Breast epithelium (tissue), 4 donors: ENCODE measurements around the gene RDH14. TPM values are rescaled to one million over a fixed set of nuclear protein-coding genes. Genes with fewer than 3 reads are reported as not detected.

Source experiments
- DNase-seq, 2 donors: peaks; one replicate each; pipeline ENCODE4 v3.0.0-alpha.2; 2019; ENCODE audit warnings: low spot score in 2 of 2
- H3K27ac ChIP-seq, 2 donors: fragments of 200-600 bp; sonication (generic) in 1 of 2; one replicate each; pipeline ENCODE4 v1.5.1; 2016 to 2019; ENCODE audit warnings: mild to moderate bottlenecking in 1 of 2
- H3K27me3 ChIP-seq, 2 donors: fragments of 200-600 bp; sonication (generic) in 1 of 2; one replicate each; pipeline versions ENCODE4 v1.5.1 to v1.6.0; 2017 to 2019; ENCODE audit warnings: control low read depth in 1 of 2, mild to moderate bottlenecking in 1 of 2
- H3K36me3 ChIP-seq: fragments of 200-600 bp; one replicate; pipeline ENCODE4 v1.5.1; 2019
- H3K4me1 ChIP-seq, 2 donors: fragments of 200-600 bp; sonication (generic); one replicate each; pipeline ENCODE4 v1.5.1; 2016 to 2019; ENCODE audit warnings: control low read depth in 1 of 2
- H3K4me3 ChIP-seq, 3 donors: fragments of 200-600 bp; sonication (generic); 1 replicate in 2 of 3; 2 replicates in 1 of 3; pipeline ENCODE4 v1.5.1; 2016 to 2019; ENCODE audit warnings: mild to moderate bottlenecking in 3 of 3, moderate library complexity in 2 of 3
- H3K9me3 ChIP-seq, 2 donors: fragments of 200-600 bp; sonication (generic) in 1 of 2; one replicate each; pipeline ENCODE4 v1.5.1; 2016 to 2019; ENCODE audit warnings: control low read depth in 1 of 2
- CTCF ChIP-seq, 3 donors: fragments of 450-650 bp; IDR thresholded peaks; one replicate each; pipeline ENCODE4 v1.5.1; 2016 to 2017; ENCODE audit warnings: antibody characterized with exemption in 3 of 3, mild to moderate bottlenecking in 3 of 3, moderate library complexity in 3 of 3
- POLR2A ChIP-seq: fragments of 450-650 bp; IDR thresholded peaks from one replicate; pipeline ENCODE4 v1.6.1; 2016; ENCODE audit warnings: antibody characterized with exemption, mild to moderate bottlenecking, moderate library complexity
- POLR2AphosphoS5 ChIP-seq, 3 donors: sonication (generic); formaldehyde crosslinking; IDR thresholded peaks; one replicate each; pipeline ENCODE4 v1.6.1; 2017; ENCODE audit warnings: antibody characterized with exemption in 3 of 3
- intact Hi-C: fragments of 100-400 bp; cut with DNase I; formaldehyde crosslinking; loops from one replicate; pipeline ENCODE4 v1.15.1; 2023; ENCODE audit warnings: low total_unique reads
- total RNA-seq, 3 donors: library from RNA; depleted of rRNA; stranded (reverse); fragments of >200 nt; gene quantifications; one replicate each; pipeline ENCODE4 v1.1.0, GENCODE V29; 2016

The RDH14 gene
- total RNA-seq, 3 donors from 2014 or later = 31.8 to 42.6 (median 35.7) TPM

GRCh38 chr2:18548621-18549020 lies 11.8 kb downstream of the RDH14 start:
- Histone ChIP-seq H3K4me3 (no peak overlapping the region), H3K27ac (no peak overlapping the region), H3K27me3 (no peaks in the 10 kb centered on the region), H3K4me1 (peaks cover 0 to 5% of the 10 kb centered on the region in 2 donors), H3K9me3 (no peaks in the 10 kb centered on the region), H3K36me3 (no peaks in the 10 kb centered on the region)
- TF ChIP-seq CTCF (IDR thresholded peaks at IDR 0.05) (no peak), POLR2AphosphoS5 (IDR thresholded peaks at IDR 0.05) (no peak), POLR2A (no peak)
- DNase-seq = no peak
- intact Hi-C loops = no loop called here

- no peak for DNase-seq
- Histone ChIP-seq H3K27ac (no peak overlapping the region), H3K4me1 (no peaks in the 10 kb centered on the region), H3K9me3 (no peaks in the 10 kb centered on the region), H3K36me3 (no peaks in the 10 kb centered on the region), H3K27me3 (no peaks in the 10 kb centered on the region), H3K4me3 (no peak overlapping the region)
- intact Hi-C loops = no loop called here
- TF ChIP-seq POLR2AphosphoS5 (IDR thresholded peaks at IDR 0.05) = no peak
- no peak for TF ChIP-seq POLR2A
- TF ChIP-seq CTCF (IDR thresholded peaks at IDR 0.05) = no peak
Measured at GRCh38 chr2:18546567-18546966, 13.9 kb downstream of the RDH14 start.

GRCh38 chr2:18545384-18545783 lies 15.1 kb downstream of the RDH14 start:
- no peaks in the 10 kb centered on the region for H3K36me3 ChIP-seq
- intact Hi-C loops = no loop called here
- no peak overlapping the region for H3K4me3 ChIP-seq
- no peaks in the 10 kb centered on the region for H3K4me1 ChIP-seq
- no peaks in the 10 kb centered on the region for H3K27me3 ChIP-seq
- no peak for TF ChIP-seq POLR2A
- TF ChIP-seq POLR2AphosphoS5 (IDR thresholded peaks at IDR 0.05) = no peak
- no peak for TF ChIP-seq CTCF (IDR thresholded peaks at IDR 0.05)
- no peak for DNase-seq
- H3K27ac ChIP-seq = no peak overlapping the region
- no peaks in the 10 kb centered on the region for H3K9me3 ChIP-seq

GRCh38 chr2:18544171-18544570 lies 16.3 kb downstream of the RDH14 start:
- H3K4me3 ChIP-seq = no peak overlapping the region

GRCh38 chr2:18540872-18541271 lies 19.6 kb downstream of the RDH14 start:
- Histone ChIP-seq H3K27me3 (no peaks in the 10 kb centered on the region), H3K4me3 (no peak overlapping the region), H3K4me1 (no peaks in the 10 kb centered on the region), H3K9me3 (no peaks in the 10 kb centered on the region), H3K36me3 (no peaks in the 10 kb centered on the region), H3K27ac (no peak overlapping the region)
- no peak for DNase-seq
- TF ChIP-seq CTCF (IDR thresholded peaks at IDR 0.05) = no peak
- intact Hi-C loops = no loop called here

More at GRCh38 chr2:18544171-18544570, 16.3 kb downstream of the RDH14 start:
- H3K9me3 ChIP-seq = no peaks in the 10 kb centered on the region
- H3K27ac ChIP-seq = no peak overlapping the region
- H3K4me1 ChIP-seq = no peaks in the 10 kb centered on the region
- TF ChIP-seq POLR2AphosphoS5 (IDR thresholded peaks at IDR 0.05) (no peak), CTCF (IDR thresholded peaks at IDR 0.05) (no peak), POLR2A (no peak)
- no peak for DNase-seq
- no peaks in the 10 kb centered on the region for H3K36me3 ChIP-seq
- intact Hi-C loops = no loop called here
- H3K27me3 ChIP-seq = no peaks in the 10 kb centered on the region
